Stimulated activated CD8-positive, alpha-beta memory T cell treated with anti-CD3 and anti-CD28 coated beads, Interleukin-12 subunit alpha, Interleukin-12 subunit beta, amount 100 ng/mL, for 1 hour (primary cell): Measurements from ENCODE around the gene TMEM63A.

Experiments used
- DNase-seq: peaks from one replicate; pipeline ENCODE4 v3.0.0-alpha.2; 2020; ENCODE audit warnings: low read depth

TMEM63A gene

GRCh38 chr1:225886159-225887029, 4.2 kb upstream of the TMEM63A start:
- DNase-seq = no peak

DNA sequence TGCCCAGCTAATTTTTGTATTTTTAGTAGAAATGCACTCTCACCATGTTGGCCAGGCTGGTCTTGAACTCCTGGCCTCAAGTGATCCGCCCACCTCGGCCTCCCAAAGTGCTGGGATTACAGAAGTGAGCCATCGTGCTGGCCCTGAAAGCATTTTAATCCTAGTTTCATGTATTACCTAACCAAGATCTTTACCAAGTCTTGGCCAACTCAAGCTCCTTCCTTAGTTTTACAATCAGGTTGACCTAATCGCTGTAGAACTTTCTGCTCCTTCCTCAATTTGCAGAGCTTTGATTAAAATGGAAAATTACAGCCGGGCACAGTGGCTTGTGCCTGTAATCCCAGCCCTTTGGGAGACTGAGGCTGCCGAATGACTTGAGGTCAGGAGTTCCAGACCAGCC, 3.2 kb upstream of the TMEM63A start:
- no peak for DNase-seq

DNA sequence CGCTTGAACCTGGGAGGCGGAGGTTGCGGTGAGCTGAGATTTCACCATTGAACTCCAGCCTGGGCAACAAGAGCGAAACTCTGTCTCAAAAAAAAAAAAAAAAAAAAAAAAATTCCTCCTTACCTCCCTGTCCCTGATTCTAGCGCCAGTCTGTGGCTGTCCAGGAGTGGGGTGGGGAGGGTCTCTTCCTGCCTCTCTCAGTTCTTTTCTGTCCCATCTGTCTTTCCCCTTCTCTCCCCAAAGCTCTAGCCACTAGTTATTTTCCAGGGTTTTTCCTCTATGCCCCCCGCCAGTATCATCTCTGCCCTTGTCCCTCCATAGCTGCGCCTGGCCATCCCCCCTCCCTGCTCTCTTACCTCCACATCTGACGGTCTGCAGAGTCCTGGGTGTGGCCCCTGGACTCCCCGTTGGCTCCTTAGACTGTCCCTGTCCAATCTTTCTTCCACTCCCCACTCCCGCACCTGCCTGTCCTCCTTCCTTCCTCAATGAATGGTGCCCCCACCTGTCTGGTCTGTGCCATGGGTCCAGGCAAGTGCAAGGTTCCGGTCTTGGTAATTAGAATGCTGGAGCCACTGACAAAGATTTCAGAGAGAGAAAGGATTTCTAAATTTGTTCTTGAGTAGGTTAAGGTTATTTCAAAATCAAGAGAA, 1.6 kb upstream of the TMEM63A start:
- DNase-seq = no peak

GRCh38 chr1:225882694-225883615, 775 bp upstream of the TMEM63A start:
- DNase-seq = no peak

DNA sequence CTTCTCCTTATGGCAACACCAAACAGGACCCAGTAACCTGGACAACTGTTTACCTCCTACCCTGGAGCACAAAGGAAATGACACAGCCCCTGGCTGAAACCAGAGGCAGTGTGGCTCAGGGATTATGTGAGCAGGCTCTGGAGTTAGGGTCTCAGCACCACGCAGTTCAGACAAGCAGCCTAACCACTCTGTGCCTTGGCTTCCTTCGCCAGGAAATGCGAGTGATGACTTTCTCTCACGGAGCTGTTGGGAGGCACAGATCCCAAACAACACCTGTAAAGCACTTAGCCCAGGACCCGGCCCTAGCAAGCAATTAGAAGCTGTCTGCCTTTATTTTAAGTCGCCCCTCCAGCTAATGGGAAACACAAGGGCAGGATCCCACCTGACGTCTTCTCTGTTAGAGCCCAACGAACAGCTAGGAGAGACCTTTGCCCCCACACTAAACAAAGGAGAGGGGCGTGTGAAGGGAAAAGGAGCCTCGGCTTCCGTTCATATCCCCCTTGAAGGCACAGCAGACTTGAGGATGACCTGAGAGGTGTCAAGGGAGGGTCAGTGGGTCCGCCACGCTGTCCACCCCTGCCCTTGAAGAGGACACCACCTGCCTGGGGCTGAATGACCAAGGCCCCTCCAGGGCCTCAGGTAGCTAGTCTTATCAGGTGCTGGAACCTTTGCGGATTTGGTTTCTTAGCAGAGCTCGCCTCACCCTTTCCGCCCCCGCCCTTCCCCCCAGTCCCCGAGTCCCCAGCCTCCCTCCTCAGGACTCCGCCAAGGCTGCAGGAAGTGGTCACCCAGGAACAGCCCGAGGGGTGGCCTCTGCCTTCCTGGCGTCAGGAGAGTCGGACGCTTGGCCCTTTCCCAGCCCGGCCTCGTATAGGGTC, 860 bp downstream of the TMEM63A start:
- DNase-seq = no peak

DNA sequence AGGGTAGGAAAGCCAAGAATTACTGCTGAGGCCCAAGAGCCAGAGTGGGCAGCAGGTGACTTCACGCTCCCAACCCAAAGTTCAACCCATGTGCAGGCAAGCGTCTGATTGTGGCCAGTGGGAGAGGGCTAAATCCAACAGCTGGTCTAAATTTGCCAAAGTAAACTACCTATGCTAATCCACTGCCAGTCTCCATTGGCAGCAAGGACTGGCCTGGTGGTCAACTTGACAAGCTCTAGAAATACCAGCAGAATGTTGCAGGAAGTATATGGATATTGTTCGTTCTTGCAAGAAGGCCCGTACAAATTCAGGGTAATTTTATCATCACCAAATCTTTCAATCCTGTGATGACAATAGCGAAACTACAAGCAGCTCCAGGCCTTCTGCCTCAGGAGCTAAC, 1.5 kb downstream of the TMEM63A start:
- DNase-seq = no peak

GRCh38 chr1:225880222-225880588, 2.0 kb downstream of the TMEM63A start:
- no peak for DNase-seq

GRCh38 chr1:225879521-225880221, 2.5 kb downstream of the TMEM63A start:
- DNase-seq = no peak

DNA sequence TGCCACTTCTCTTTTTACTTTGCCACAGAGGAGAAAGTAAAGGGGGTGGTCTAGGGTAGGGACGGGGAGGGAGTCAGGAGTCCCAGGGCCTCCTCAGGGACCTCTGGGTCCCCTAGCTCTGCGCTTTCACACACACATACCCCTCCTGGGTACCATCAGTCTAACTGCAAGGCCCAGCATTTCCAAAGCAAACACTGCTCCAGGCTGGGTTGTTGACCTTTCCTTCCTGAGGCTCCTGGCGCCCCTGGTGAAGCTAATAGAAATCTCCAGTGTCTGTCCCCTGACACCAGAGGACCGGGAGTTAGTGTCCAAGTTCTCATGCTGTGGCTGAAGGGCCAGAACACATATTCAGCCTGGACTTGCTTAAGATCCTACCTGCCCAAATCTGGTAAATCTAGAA, 3.9 kb downstream of the TMEM63A start:
- DNase-seq = no peak

GRCh38 chr1:225877580-225877979, 4.6 kb downstream of the TMEM63A start:
- no peak for DNase-seq

GRCh38 chr1:225876900-225877510, 5.2 kb downstream of the TMEM63A start:
- no peak for DNase-seq

- DNase-seq = no peak
Observed at GRCh38 chr1:225875044-225875815, 7.0 kb downstream of the TMEM63A start.

DNA sequence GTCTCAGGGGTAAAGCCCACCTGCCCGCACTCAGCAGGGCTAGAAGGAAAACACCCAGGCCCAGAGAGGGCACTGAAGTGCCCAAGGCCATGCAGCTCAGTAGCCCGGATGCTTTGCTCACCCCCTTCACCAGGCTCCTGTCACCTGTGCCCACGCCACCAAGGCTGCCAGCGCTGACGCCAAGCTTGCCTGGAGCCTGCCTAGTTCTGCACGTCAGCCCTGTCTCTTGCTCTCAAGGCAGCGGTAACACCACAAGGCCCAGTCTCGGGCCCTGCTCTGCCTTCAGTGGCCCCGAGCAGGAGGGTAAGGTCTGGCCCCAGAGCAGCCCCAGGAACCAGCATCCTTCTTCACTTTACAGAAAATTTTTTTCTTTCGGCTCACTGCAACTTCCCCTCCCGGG, 7.7 kb downstream of the TMEM63A start:
- no peak for DNase-seq

- DNase-seq = no peak
Observed at GRCh38 chr1:225873281-225873850, 8.8 kb downstream of the TMEM63A start.

DNA sequence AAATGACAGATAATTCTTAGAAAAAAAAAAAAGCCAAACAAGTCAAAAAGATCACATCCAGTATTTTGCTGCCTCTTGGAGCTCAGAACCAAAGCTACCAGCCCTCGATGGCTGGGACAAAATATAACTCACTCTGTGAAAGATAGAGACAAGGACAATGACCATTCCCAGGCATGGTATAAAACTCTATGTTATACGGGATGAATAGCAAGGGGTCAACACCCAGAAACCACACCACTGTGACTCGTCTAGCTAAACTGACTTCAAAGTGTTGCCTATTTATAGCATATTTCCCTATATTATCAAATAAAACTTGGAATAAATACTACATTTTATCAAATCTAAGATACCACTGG, 10.1 kb downstream of the TMEM63A start:
- no peak for DNase-seq

GRCh38 chr1:225871359-225872074, 10.7 kb downstream of the TMEM63A start:
- DNase-seq = no peak

DNA sequence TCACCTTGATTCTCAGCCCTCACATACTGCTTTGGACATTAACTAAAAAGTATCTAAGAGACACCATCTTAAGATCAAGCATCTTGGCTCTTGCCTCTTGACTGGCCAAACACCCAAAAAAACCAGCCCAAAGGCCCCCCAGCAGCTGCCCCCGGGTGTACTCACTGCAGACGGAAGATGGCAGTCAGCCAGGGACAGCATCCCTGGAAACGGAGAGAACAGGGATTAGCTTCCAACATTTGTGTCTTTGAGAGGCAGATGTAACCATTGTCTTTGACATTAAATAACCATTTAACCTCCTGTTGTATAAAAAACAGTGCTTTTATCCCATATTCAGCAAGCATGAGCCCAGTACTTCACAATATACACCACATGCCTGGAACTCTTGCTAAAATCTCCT, 11.3 kb downstream of the TMEM63A start:
- DNase-seq = no peak

DNA sequence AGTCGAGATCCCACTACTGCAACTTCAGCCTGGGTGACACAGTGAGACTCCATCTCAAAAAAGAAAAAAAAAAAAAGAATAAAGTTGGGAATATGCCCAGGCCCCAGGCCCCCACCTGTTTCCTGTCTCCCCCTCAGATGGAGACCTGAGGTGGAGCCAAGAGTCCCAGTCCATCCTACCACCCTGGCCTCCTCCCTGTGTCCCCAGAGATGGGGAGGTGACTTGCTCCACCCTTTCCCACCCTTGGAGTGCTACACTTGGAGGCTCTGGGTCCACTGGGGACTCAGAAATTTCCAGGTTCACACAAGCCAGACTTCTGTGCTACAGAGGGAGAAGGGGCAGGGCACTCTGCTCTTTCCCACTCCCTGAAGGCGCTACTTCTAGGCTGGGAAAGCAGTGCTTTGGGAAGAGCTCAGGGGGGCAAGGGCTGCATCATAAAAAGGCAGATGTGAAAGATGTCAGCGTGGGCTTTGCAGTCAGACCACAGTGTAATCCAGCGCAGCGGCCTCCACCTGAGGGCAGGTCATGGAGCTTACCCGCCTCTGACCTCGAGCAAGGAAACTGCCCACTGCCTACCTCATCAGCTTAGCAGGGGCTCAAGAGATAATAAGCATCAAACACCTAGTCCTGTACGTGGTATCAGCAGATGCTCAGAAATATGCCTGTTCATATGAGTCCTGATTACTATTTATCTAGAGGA, 13.4 kb downstream of the TMEM63A start:
- DNase-seq = no peak
